NCI-H2196 treated with DMSO at 0.1 percent for 48 hours (cell line): Measurements from ENCODE around the gene ABCA3.
A peak's percentile ranks its signal among the peaks of the same experiment; 100 is the strongest.

Source experiments
- DNase-seq: peaks from one replicate; lab custom pipeline; 2025; ENCODE audit not compliant: unreplicated experiment; lab: John Stamatoyannopoulos, UW

ABCA3 gene

GRCh38 chr16:2235695-2236336 is 104.7 kb downstream of the ABCA3 start:
- DNase-seq: peak; percentile 53

GRCh38 chr16:2235234-2235651 is 105.3 kb downstream of the ABCA3 start:
- DNase-seq: no peak

- DNase-seq: no peak
These were observed 105.7 kb downstream of the ABCA3 start for GRCh38 chr16:2234813-2235170.

DNA sequence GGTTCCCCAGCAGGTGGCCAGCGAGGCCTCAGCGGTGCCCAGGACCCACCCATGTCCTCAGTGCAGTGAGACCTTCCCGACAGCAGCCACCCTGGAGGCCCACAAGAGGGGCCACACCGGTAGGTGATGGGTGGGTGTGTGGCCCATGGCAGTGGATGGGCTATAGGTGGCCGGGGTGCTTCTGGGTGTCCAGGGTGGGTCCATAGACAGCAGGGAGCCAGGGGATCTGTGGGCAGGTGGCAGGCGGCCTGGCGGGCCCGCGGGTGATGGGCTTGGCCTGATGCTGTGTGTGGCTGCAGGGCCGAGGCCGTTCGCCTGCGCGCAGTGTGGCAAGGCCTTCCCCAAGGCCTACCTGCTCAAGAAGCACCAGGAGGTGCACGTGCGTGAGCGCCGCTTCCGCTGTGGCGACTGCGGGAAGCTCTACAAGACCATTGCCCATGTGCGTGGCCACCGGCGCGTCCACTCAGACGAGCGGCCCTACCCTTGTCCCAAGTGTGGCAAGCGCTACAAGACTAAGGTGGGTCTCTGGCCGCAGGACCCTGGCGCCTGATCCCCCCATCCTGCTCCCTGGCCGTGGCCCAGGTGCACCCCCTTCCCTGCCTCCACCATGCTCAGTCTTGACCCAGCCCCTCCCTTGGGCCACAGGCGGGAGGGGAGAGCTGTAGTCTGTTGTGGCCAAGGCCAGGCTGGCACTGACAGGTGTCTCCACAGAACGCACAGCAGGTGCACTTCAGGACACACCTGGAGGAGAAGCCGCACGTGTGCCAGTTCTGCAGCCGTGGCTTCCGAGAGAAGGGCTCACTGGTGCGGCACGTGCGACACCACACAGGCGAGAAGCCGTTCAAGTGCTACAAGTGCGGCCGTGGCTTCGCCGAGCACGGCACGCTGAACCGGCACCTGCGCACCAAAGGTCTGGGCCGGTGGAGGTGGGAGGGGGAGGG is 106.4 kb downstream of the ABCA3 start:
- peak; percentile 73 for DNase-seq

GRCh38 chr16:2233046-2233775 is 107.3 kb downstream of the ABCA3 start:
- no peak for DNase-seq

- DNase-seq: no peak
These were observed 108.2 kb downstream of the ABCA3 start for GRCh38 chr16:2232094-2232990.

GRCh38 chr16:2231016-2231931 is 109.3 kb downstream of the ABCA3 start:
- DNase-seq: no peak

GRCh38 chr16:2230376-2230775 is 110.2 kb downstream of the ABCA3 start:
- peak; percentile 69 for DNase-seq

DNA sequence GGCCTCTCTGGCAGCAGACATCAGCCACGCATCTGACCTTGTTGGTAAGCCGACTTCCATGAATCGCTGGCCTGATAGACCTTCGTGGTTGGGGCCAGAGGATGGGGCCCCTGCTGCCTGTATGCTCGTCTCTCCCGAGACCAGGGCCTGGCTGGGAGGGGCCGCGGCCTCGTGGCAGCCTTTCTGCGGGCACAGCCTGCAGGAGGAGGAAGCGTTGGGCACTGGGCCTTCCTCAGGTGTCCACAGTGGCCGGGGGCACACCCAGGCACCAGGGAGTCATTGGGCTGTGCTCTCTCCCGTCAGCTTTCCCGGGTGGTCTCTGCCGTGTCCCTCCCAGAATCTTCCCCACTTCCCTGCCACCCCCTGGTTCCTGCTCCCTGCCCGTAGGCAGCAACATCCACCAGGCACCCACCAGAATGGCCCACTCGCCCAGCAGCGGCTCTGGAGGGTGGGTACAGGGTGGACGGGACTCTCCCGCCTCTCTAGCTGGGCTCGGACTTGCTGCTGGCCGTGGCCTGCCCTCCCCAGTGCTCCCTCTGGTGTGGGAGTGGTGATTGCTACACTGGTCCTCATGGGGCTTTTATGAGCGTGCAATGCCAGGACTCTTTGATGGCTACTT is 110.8 kb downstream of the ABCA3 start:
- DNase-seq: no peak

GRCh38 chr16:2229091-2229490 is 111.4 kb downstream of the ABCA3 start:
- no peak for DNase-seq

- no peak for DNase-seq
These were observed 112.2 kb downstream of the ABCA3 start for GRCh38 chr16:2228161-2228824.

DNA sequence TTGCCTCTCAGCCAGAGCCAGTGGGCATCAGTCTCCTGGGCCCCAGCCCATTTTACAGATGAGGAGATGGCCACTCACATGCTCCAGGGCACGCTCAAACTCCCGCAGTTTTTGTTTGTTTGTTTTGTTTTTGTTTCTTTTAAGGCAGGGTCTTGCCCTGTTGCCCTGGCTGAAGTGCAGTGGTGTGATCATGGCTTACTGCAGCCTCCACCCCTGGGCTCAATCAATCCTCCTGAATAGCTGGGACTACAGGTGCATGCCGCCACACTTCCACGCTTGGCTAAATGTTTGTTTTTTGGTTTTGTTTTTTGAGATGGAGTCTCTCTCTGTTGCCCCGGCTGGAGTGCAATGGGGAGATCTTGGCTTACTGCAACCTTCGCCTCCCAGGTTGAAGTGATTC is 113.6 kb downstream of the ABCA3 start:
- no peak for DNase-seq

GRCh38 chr16:2226245-2226793 is 114.2 kb downstream of the ABCA3 start:
- no peak for DNase-seq
